ENCODE measurements around the gene AP2A2. TPM values are rescaled to one million over a fixed set of nuclear protein-coding genes. Genes with fewer than 3 reads are reported as not detected.

AP2A2 gene
- total RNA-seq, 6 experiments from 2014 or later = 65.4 to 73.4 (median 70.9) TPM

DNA sequence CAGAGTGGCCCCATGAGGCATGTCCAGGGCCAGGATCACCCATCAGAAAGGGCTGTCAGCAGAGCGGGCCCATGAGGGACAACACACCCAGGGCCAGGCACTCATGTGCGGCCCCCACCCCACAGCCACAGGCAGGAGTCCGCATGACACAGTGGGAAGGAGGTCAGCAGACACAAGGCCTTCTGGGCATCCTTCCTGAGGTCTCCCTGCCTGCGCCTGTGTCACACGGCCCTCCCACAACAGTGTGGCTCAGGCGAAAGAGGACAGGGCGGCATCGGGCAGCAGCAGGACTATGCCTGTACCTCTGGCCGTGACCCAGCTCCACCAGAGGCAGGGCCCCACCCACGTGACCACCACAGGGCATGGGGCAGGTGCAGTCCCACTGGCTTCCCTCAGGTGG is 42.1 kb upstream of the AP2A2 start:
- Mint-ChIP-seq H3K4me1 (ENCODE audit: low read depth) (no peaks in the 10 kb centered on the region), H3K27ac (no peak overlapping the region), H3K9me3 (no peaks in the 10 kb centered on the region), H3K36me3 (ENCODE audit: low read depth) (peaks cover 27% of the 10 kb centered on the region), H3K27me3 (ENCODE audit: insufficient read depth) (no peaks in the 10 kb centered on the region; the same call in 1 of the 2 replicates), H3K4me3 (no peak overlapping the region)
- no peak for DNase-seq
- TF ChIP-seq CTCF (IDR thresholded peaks at IDR 0.05) = no peak

DNA sequence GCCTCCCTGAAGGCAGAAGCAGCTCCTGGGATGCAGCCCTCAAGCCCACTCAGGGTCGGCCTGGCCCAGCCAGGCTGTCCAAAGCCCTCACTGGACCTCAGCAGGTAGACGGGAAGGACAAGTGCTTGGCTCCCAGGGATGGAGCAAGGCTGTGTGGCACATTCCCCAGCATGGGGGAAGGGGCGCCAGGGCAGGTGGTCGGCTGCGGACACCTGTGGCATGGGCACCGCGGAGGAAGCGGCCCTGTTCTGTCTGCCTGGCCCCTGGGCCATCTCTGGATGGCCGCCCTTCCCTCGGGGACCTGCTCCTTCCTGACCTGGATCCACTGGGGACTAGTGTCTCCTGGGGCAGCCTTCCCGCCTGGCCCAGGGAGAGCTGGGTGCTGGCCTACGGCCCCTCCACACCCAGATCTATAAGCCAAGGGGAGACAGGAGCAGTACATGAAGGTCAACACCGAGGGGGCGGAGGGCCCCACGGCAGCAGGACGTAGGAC is 41.0 kb upstream of the AP2A2 start:
- no peak overlapping the region for H3K4me3 Mint-ChIP-seq
- TF ChIP-seq CTCF (IDR thresholded peaks at IDR 0.05) = no peak

DNA sequence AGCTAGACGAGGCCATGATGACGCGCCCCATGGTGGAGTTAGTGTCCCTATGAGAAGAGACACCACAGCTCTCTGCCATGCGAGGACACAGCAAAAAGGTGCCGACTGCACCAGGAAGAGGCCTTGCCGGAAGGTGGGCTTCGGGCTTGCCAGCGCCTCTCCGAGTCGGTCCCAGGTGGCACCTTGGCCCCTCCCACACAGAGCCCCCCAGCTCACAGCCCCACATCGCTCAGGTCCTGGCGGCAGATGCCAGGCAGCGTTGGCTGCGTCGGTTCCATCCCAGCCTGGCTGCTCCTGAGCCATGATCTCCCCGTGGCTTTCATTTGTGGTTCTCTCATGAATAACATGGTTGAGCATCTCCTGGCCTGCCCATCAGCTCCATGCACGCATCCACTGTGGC is 39.1 kb upstream of the AP2A2 start:
- no peak for TF ChIP-seq CTCF (IDR thresholded peaks at IDR 0.05)
- no peaks in the 10 kb centered on the region for H3K9me3 Mint-ChIP-seq
- no peaks in the 10 kb centered on the region for H3K4me1 Mint-ChIP-seq (ENCODE audit: low read depth)

More for the DNA sequence above, 41.0 kb upstream of the AP2A2 start:
- H3K27ac Mint-ChIP-seq = no peak overlapping the region
- H3K27me3 Mint-ChIP-seq (ENCODE audit: insufficient read depth) = no peaks in the 10 kb centered on the region; the same call in none of the 2 replicates
- H3K9me3 Mint-ChIP-seq = no peaks in the 10 kb centered on the region
- no peaks in the 10 kb centered on the region for H3K4me1 Mint-ChIP-seq (ENCODE audit: low read depth)
- DNase-seq = no peak
- H3K36me3 Mint-ChIP-seq (ENCODE audit: low read depth) = peaks cover 27% of the 10 kb centered on the region

DNA sequence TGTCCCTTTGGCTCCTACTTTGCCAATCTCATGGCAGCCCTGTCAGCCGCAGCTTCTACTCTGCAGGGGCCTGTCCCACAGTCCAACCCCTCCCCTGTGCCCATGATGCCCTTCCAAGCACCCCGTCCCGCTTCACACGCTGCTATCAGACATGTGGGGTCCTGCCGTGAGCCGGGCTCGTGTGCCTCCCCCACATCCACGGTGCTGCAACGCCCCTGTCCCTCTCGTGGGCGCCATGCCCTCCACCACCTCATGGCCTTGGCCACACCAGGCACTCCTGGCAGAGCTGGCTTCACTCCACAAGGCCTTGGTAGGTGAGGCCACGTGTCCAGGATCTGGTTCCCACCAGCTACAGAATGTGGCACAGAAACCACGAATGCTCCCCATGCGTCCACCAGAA is 38.1 kb upstream of the AP2A2 start:
- H3K36me3 Mint-ChIP-seq (ENCODE audit: low read depth) = peaks cover 15% of the 10 kb centered on the region
- no peaks in the 10 kb centered on the region for H3K9me3 Mint-ChIP-seq
- no peak overlapping the region for H3K4me3 Mint-ChIP-seq
- H3K4me1 Mint-ChIP-seq (ENCODE audit: low read depth) = no peaks in the 10 kb centered on the region
- no peak for DNase-seq
- no peak for TF ChIP-seq CTCF (IDR thresholded peaks at IDR 0.05)
- H3K27me3 Mint-ChIP-seq (ENCODE audit: insufficient read depth) = peaks cover 2% of the 10 kb centered on the region
- H3K27ac Mint-ChIP-seq = no peak overlapping the region

More for the DNA sequence above, 39.1 kb upstream of the AP2A2 start:
- Mint-ChIP-seq H3K36me3 (ENCODE audit: low read depth) (peaks cover 22% of the 10 kb centered on the region), H3K27ac (no peak overlapping the region), H3K27me3 (ENCODE audit: insufficient read depth) (peaks cover 2% of the 10 kb centered on the region), H3K4me3 (no peak overlapping the region)
- DNase-seq = no peak

DNA sequence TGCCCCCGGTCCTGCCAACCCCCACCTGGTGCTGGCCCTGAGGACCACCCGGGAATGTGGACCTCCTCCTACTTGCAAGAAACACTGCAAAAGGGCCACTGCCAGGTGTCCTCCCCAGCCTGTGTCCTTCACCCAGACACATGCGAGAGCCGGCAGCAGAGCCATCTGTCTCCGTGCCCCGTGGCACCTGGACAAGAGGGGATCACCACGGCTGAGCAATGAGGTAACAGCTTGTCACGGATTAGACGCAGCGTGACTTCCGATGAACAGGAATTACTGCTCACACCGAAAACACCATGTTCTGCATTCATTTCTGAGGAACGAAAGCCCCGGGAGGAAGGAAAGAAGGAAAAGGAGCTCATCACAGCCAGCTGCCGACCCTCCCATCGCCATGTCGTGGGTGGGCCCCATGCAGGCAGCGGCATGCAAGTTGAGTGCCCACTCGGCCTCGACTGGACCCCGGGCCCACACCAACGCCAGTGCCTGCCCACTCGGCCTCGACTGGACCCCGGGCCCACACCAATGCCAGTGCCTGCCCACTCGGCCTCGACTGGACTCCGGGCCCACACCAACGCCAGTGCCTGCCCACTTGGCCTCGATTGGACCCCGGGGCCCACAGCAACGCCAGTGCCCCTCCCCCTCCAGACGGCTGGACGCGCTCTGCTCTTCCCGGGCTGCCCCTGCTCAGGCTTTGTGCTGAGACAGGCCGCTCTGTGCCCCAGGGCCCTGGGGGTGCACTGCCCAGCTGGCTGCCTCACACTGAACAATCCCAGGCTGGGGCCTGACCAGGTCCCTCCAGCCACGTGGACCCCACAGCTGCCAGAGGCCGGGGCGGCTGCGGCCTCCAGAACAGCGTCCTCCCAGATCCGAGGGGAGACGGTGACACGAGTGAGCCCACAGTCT is 37.1 kb upstream of the AP2A2 start:
- H3K4me3 Mint-ChIP-seq = no peak overlapping the region
- no peak for TF ChIP-seq CTCF (IDR thresholded peaks at IDR 0.05)

More for the DNA sequence above, 37.1 kb upstream of the AP2A2 start:
- Mint-ChIP-seq H3K9me3 (no peaks in the 10 kb centered on the region), H3K4me1 (ENCODE audit: low read depth) (no peaks in the 10 kb centered on the region), H3K27ac (no peak overlapping the region), H3K27me3 (ENCODE audit: insufficient read depth) (peaks cover 2% of the 10 kb centered on the region), H3K36me3 (ENCODE audit: low read depth) (peaks cover 15% of the 10 kb centered on the region)
- no peak for DNase-seq

All from HFFc6 (cell line).